ENCODE measurements around the gene POLR2C. TPM values are rescaled to one million over a fixed set of nuclear protein-coding genes. Genes with fewer than 3 reads are reported as not detected.
A peak's percentile ranks its signal among the peaks of the same experiment; 100 is the strongest.

Gene POLR2C
- total RNA-seq, 4 donors from 2014 or later = 39.2 to 104 (median 72.7) TPM

DNA sequence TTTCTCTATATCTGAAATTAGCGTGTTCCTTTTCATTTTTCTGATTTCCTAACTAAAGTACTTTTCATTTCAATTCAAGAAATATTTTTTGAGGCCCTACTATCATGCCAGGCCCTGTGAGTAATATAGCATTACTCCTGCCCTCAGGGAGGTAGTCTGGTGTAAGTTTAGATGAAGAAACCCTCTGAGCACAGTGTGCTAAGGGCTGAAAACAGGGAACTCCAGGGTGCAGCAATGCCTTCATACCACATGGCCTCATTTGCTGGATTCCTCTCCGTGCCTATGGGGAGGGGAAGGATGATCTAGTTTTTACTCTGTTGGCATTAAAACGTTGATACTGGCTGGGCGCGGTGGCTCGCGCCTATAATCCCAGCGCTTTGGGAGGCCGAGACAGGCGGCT lies 10.5 kb upstream of the POLR2C start:
- no peak for DNase-seq
- Histone ChIP-seq H3K36me3 (peaks cover 0 to 52% (median 20%) of the 10 kb centered on the region in 4 donors), H3K27ac (no peak overlapping the region), H3K4me1 (peaks cover 3 to 17% (median 12%) of the 10 kb centered on the region in 4 donors), H3K9me3 (no peaks in the 10 kb centered on the region), H3K4me3 (no peak overlapping the region), H3K27me3 (no peaks in the 10 kb centered on the region)
- TF ChIP-seq POLR2AphosphoS5 (IDR thresholded peaks at IDR 0.05) (no peak), POLR2A (IDR thresholded peaks at IDR 0.05) (no peak), EP300 (IDR thresholded peaks at IDR 0.05; ENCODE audit: low read depth) (no peak), CTCF (IDR thresholded peaks at IDR 0.05) (no peak)
- 94 to 100% methylated on average over 2 to 10 of the region's 10 CpGs for WGBS, 2 donors (ENCODE audit: low coverage in 1 of 2)
- in situ Hi-C loops (cut with MboI; ENCODE audit: low pct_ligation_motif_present in 1 of 4, low pct_unique_long_range_greater_than_20kb in 1 of 4, low sequenced_read_pairs in 3 of 4) (no loop called here), intact Hi-C loops (cut with DNase I; ENCODE audit: low total_unique reads) (no loop called here)

DNA sequence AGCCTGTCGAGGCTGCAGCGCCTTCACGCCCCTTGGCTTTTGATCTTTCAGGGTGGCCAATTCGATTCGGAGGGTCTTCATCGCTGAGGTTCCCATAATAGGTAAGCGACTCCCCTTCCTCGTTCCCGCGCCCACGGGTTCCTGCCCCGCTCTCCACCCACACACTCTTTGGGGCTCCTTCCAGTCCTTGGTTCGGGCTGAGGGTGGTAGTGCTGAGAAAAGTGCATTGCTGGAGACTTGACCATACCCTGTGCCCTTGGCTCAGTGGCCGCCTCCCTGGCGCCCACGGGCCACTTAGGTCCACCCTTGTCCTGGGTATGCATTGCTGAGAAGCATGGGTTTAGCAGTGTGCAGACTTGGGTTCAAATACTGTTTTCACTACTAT lies 491 bp downstream of the POLR2C start:
- in situ Hi-C loops (cut with MboI; ENCODE audit: low pct_ligation_motif_present in 1 of 4, low pct_unique_long_range_greater_than_20kb in 1 of 4, low sequenced_read_pairs in 3 of 4) = no loop called here
- intact Hi-C loops (cut with DNase I; ENCODE audit: low total_unique reads) = no loop called here
- peak overlapping the region; percentile 85 to 92 (median 88) for H3K27ac ChIP-seq
- H3K4me1 ChIP-seq = peaks cover 11 to 19% (median 14%) of the 10 kb centered on the region in 4 donors
- TF ChIP-seq EP300 (IDR thresholded peaks at IDR 0.05; ENCODE audit: low read depth) (no peak), POLR2AphosphoS5 (IDR thresholded peaks at IDR 0.05) (no peak), CTCF (IDR thresholded peaks at IDR 0.05) (no peak), POLR2A (IDR thresholded peaks at IDR 0.05) (no peak)
- no peak for DNase-seq
- no peaks in the 10 kb centered on the region for H3K27me3 ChIP-seq
- 0% methylated on average over 3 to 16 of the region's 16 CpGs for WGBS, 2 donors (ENCODE audit: low coverage in 1 of 2)
- H3K9me3 ChIP-seq = no peaks in the 10 kb centered on the region
- H3K36me3 ChIP-seq = peaks cover 0 to 37% (median 15%) of the 10 kb centered on the region in 4 donors
- H3K4me3 ChIP-seq = peak overlapping the region; percentile 85 to 100 (median 93)

DNA sequence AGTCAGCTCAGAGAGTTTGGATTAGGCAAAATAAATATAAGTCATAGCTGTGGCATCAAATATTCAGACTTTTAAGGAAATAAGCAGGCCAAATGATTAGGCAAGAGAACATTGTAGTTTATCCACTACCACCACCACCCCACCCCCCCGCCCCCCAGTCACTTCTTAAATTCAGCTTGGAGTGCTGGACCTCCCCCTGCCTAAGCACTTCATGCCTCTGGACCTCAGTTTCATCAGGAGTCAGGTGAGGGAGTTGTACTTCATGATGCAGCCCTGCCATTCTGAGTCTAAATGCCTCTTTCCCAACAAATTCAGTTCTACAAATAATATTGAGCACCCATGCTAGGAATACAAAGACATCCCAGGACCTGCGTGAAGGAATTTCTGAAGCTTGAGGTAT lies 2.0 kb downstream of the POLR2C start:
- Histone ChIP-seq H3K4me1 (peaks cover 11 to 19% (median 14%) of the 10 kb centered on the region in 4 donors), H3K27ac (no peak overlapping the region), H3K4me3 (no peak overlapping the region), H3K9me3 (no peaks in the 10 kb centered on the region), H3K36me3 (peaks cover 0 to 33% (median 12%) of the 10 kb centered on the region in 4 donors), H3K27me3 (no peaks in the 10 kb centered on the region)
- in situ Hi-C loops (cut with MboI; ENCODE audit: low pct_ligation_motif_present in 1 of 4, low pct_unique_long_range_greater_than_20kb in 1 of 4, low sequenced_read_pairs in 3 of 4) (no loop called here), intact Hi-C loops (cut with DNase I; ENCODE audit: low total_unique reads) (no loop called here)
- TF ChIP-seq EP300 (IDR thresholded peaks at IDR 0.05; ENCODE audit: low read depth) (no peak), CTCF (IDR thresholded peaks at IDR 0.05) (no peak), POLR2AphosphoS5 (IDR thresholded peaks at IDR 0.05) (no peak)
- no peak for DNase-seq
- WGBS, 2 donors (ENCODE audit: low coverage in 1 of 2) = 80 to 98% methylated on average over 1 to 2 of the region's 2 CpGs

GRCh38 chr16:57468346-57468745 lies 5.9 kb downstream of the POLR2C start:
- TF ChIP-seq POLR2A (IDR thresholded peaks at IDR 0.05) = no peak
- no peak for TF ChIP-seq POLR2AphosphoS5 (IDR thresholded peaks at IDR 0.05)
- TF ChIP-seq CTCF (IDR thresholded peaks at IDR 0.05) = no peak
- no peak for TF ChIP-seq EP300 (IDR thresholded peaks at IDR 0.05; ENCODE audit: low read depth)
- 89 to 100% methylated on average over 1 to 2 of the region's 2 CpGs for WGBS, 2 donors (ENCODE audit: low coverage in 1 of 2)
- DNase-seq = no peak
- Histone ChIP-seq H3K9me3 (no peaks in the 10 kb centered on the region), H3K36me3 (peaks cover 0 to 30% (median 12%) of the 10 kb centered on the region in 4 donors), H3K27me3 (no peaks in the 10 kb centered on the region), H3K4me1 (peaks cover 23 to 38% (median 29%) of the 10 kb centered on the region in 4 donors), H3K4me3 (no peak overlapping the region), H3K27ac (no peak overlapping the region)
- intact Hi-C loops (cut with DNase I; ENCODE audit: low total_unique reads) = no loop called here
- in situ Hi-C loops (cut with MboI; ENCODE audit: low pct_ligation_motif_present in 1 of 4, low pct_unique_long_range_greater_than_20kb in 1 of 4, low sequenced_read_pairs in 3 of 4) = no loop called here
